Stomach (tissue), 9 donors: ENCODE results near the gene HES3. TPM values are rescaled to one million over a fixed set of nuclear protein-coding genes. Genes with fewer than 3 reads are reported as not detected.

ENCODE experiments used
- DNase-seq, 2 donors: peaks; one replicate each; pipeline versions ENCODE4 v3.0.0 to v3.0.0-alpha.2; 2013 to 2019
- H3K27ac ChIP-seq, 5 donors: fragments of 200-600 bp in 4 of 5; sonication (generic) in 4 of 5; one replicate each; pipeline ENCODE4 v1.5.1; 2013 to 2019; ENCODE audit warnings: mild to moderate bottlenecking in 1 of 5, moderate library complexity in 1 of 5
- H3K27me3 ChIP-seq, 3 donors: fragments of 200-600 bp; sonication (generic); one replicate each; pipeline ENCODE4 v1.5.1; 2017 to 2019; ENCODE audit warnings: mixed run types in 1 of 3
- H3K36me3 ChIP-seq, 4 donors: fragments of 200-600 bp; sonication (generic); 1 replicate in 3 of 4; 2 replicates in 1 of 4; pipeline ENCODE4 v1.5.1; 2016 to 2019
- H3K4me1 ChIP-seq, 4 donors: fragments of 200-600 bp; sonication (generic); one replicate each; pipeline ENCODE4 v1.5.1; 2016 to 2019
- H3K4me3 ChIP-seq, 4 donors: fragments of 200-600 bp; sonication (generic) in 3 of 4; one replicate each; pipeline ENCODE4 v1.5.1; 2016 to 2019; ENCODE audit warnings: mild to moderate bottlenecking in 1 of 4
- H3K9me3 ChIP-seq, 4 donors: fragments of 200-600 bp; sonication (generic); one replicate each; pipeline ENCODE4 v1.5.1; 2016 to 2019
- CTCF ChIP-seq, 7 experiments: fragments of 450-650 bp in 4 of 7; fragments of 200-600 bp in 3 of 7; sonication (generic) in 3 of 7; IDR thresholded peaks; one replicate each; pipeline ENCODE4 v1.5.1; 2016 to 2019; ENCODE audit warnings: antibody characterized with exemption in 7 of 7, control low read depth in 2 of 7, mild to moderate bottlenecking in 1 of 7
- EP300 ChIP-seq: sonication (generic); formaldehyde crosslinking; IDR thresholded peaks from one replicate; pipeline ENCODE4 v1.6.1; 2017; ENCODE audit warnings: antibody characterized with exemption
- POLR2A ChIP-seq, 4 donors: fragments of 450-650 bp; IDR thresholded peaks; one replicate each; pipeline ENCODE4 v1.6.1; 2016; ENCODE audit warnings: antibody characterized with exemption in 4 of 4, control low read depth in 2 of 4, mild to moderate bottlenecking in 1 of 4, moderate library complexity in 1 of 4
- POLR2AphosphoS5 ChIP-seq, 3 donors: sonication (generic); formaldehyde crosslinking; IDR thresholded peaks; one replicate each; pipeline ENCODE4 v1.6.1; 2016; ENCODE audit warnings: antibody characterized with exemption in 3 of 3
- WGBS, 5 donors: extraction: QIAGEN DNeasy Blood & Tissue Kit in 3 of 5; methylation state at CpG; one replicate each; pipeline versions ENCODE4 v1.1.5 to v1.1.7; 2013 to 2018; 5-methylcytosine and 5-hydroxymethylcytosine counted together
- intact Hi-C: fragments of 100-400 bp; cut with DNase I; formaldehyde crosslinking; loops from one replicate; pipeline ENCODE4 v1.15.1; 2023; ENCODE audit warnings: low total_unique reads
- polyA plus RNA-seq, 3 donors: library from polyadenylated mRNA; stranded (reverse); fragments of 200-250 nt; gene quantifications; one replicate each; pipeline ENCODE4 v1.2.3, GENCODE V29; 2013
- total RNA-seq, 5 donors: library from RNA; depleted of rRNA; stranded (reverse); fragments of >200 nt; gene quantifications; one replicate each; pipeline versions ENCODE4 v1.1.0 to v1.2.3, GENCODE V29; 2014 to 2016
- donor health status: healthy with polysubstance abuse.
- donor health status: Bipolar disorder and iron deficiency.
- donor health status: healthy.

HES3 gene
- total and polyA plus RNA-seq, 8 donors = not detected

- Histone ChIP-seq H3K4me1 (peaks cover 37 to 54% (median 48%) of the 10 kb centered on the region in 4 donors), H3K27me3 (peaks cover 0 to 41% (median 0%) of the 10 kb centered on the region in 3 donors), H3K4me3 (peak overlapping the region; percentile 39 to 63 (median 50)), H3K36me3 (peaks cover 0 to 29% (median 23%) of the 10 kb centered on the region in 4 donors), H3K27ac (peak overlapping the region in 2 of 5 donors; percentile 8 to 56), H3K9me3 (no peaks in the 10 kb centered on the region)
- intact Hi-C loops = loop anchor here (10.0 kb wide), 1 partner anchor 214 kb away; the partner anchor contains the start of gene NPHP4
- peak; percentile 55 to 84 for DNase-seq
- no peak for TF ChIP-seq POLR2A (IDR thresholded peaks at IDR 0.05)
- peak in 1 of 3 donors; percentile 15 for TF ChIP-seq POLR2AphosphoS5 (IDR thresholded peaks at IDR 0.05)
- TF ChIP-seq CTCF (IDR thresholded peaks at IDR 0.05) = peak in 5 of 7 experiments; percentile 46 to 85 (median 61)
- WGBS, 5 donors = 1 to 7% (median 4%) methylated on average over 57 to 99 of the region's 99 CpGs
These were observed 35.0 kb upstream of the HES3 start for GRCh38 chr1:6208723-6209660.

GRCh38 chr1:6209661-6210580 is 34.1 kb upstream of the HES3 start:
- peak in 1 of 2 donors; percentile 24 for DNase-seq
- TF ChIP-seq CTCF (IDR thresholded peaks at IDR 0.05) (no peak), EP300 (no peak)
- H3K27me3 ChIP-seq = peaks cover 0 to 41% (median 0%) of the 10 kb centered on the region in 3 donors
- intact Hi-C loops = loop anchor here (10.0 kb wide), 1 partner anchor 215 kb away; the partner anchor contains the start of gene NPHP4
- no peak overlapping the region for H3K27ac ChIP-seq
- peaks cover 0 to 29% (median 23%) of the 10 kb centered on the region in 4 donors for H3K36me3 ChIP-seq
- H3K4me1 ChIP-seq = peaks cover 33 to 50% (median 45%) of the 10 kb centered on the region in 4 donors
- 87 to 93% (median 89%) methylated on average over 13 to 17 of the region's 17 CpGs for WGBS, 5 donors
- H3K9me3 ChIP-seq = no peaks in the 10 kb centered on the region
- H3K4me3 ChIP-seq = peak overlapping the region in 3 of 4 donors; percentile 39 to 63 (median 52)

GRCh38 chr1:6210591-6211355 is 33.2 kb upstream of the HES3 start:
- TF ChIP-seq CTCF (IDR thresholded peaks at IDR 0.05) (no peak), POLR2A (IDR thresholded peaks at IDR 0.05) (no peak), POLR2AphosphoS5 (IDR thresholded peaks at IDR 0.05) (no peak), EP300 (no peak)
- Histone ChIP-seq H3K9me3 (no peaks in the 10 kb centered on the region), H3K27ac (no peak overlapping the region), H3K4me1 (peaks cover 24 to 41% (median 36%) of the 10 kb centered on the region in 4 donors), H3K36me3 (peaks cover 0 to 34% (median 24%) of the 10 kb centered on the region in 4 donors), H3K27me3 (peaks cover 0 to 32% (median 0%) of the 10 kb centered on the region in 3 donors), H3K4me3 (no peak overlapping the region)
- DNase-seq = no peak
- intact Hi-C loops = no loop called here
- WGBS, 5 donors = 92 to 96% (median 95%) methylated on average over 10 to 29 of the region's 29 CpGs
